ENCODE data around the gene CNTN1.

- TF ChIP-seq CTCF (IDR thresholded peaks at IDR 0.05 in 8 of 11, conservative IDR thresholded peaks at IDR 0.05 in 3 of 11) (no peak), POLR2A (IDR thresholded peaks at IDR 0.05) (no peak), POLR2AphosphoS5 (IDR thresholded peaks at IDR 0.05) (no peak)
Observed at GRCh38 chr12:40793471-40793870, 101.2 kb downstream of the CNTN1 start.
